ENCODE measurements around the gene NNT.
A peak's percentile ranks its signal among the peaks of the same experiment; 100 is the strongest.
"Not testable (repeated sequence)": the region's sequence is repeated elsewhere in the genome, so short reads cannot be mapped to it uniquely, and the experiment has no call there.

Gene NNT

GRCh38 chr5:43711496-43711895 is 108.5 kb downstream of the NNT start:
- no peak overlapping the region for H3K4me3 ChIP-seq (ENCODE audit: low read depth, low read length)
- DNase-seq (ENCODE audit: low read depth), result no peak
- TF ChIP-seq CTCF (IDR thresholded peaks at IDR 0.05; ENCODE audit: low read depth, low read length) (no peak), POLR2A (IDR thresholded peaks at IDR 0.05; ENCODE audit: extremely low read depth, insufficient read length) (no peak), MYC (IDR thresholded peaks at IDR 0.05; ENCODE audit: low read depth, low read length) (no peak), MAX (IDR thresholded peaks at IDR 0.05; ENCODE audit: low read depth, low read length) (no peak)

- DNase-seq (ENCODE audit: low read depth), result no peak
- no peak for TF ChIP-seq MYC (IDR thresholded peaks at IDR 0.05; ENCODE audit: low read depth, low read length)
- TF ChIP-seq POLR2A (IDR thresholded peaks at IDR 0.05; ENCODE audit: extremely low read depth, insufficient read length), result no peak
- no peak for TF ChIP-seq CTCF (IDR thresholded peaks at IDR 0.05; ENCODE audit: low read depth, low read length)
- TF ChIP-seq MAX (IDR thresholded peaks at IDR 0.05; ENCODE audit: low read depth, low read length), result no peak
- no peak overlapping the region for H3K4me3 ChIP-seq (ENCODE audit: low read depth, low read length)
Observed at GRCh38 chr5:43712081-43712480, 109.1 kb downstream of the NNT start.

- not testable (repeated sequence) for H3K4me3 ChIP-seq (ENCODE audit: low read depth, low read length); DNase-seq (ENCODE audit: low read depth)
Observed at GRCh38 chr5:43719783-43720182, 116.8 kb downstream of the NNT start.

GRCh38 chr5:43728581-43728980 is 125.6 kb downstream of the NNT start:
- TF ChIP-seq POLR2A (IDR thresholded peaks at IDR 0.05; ENCODE audit: extremely low read depth, insufficient read length) (no peak), CTCF (IDR thresholded peaks at IDR 0.05; ENCODE audit: low read depth, low read length) (no peak), MYC (IDR thresholded peaks at IDR 0.05; ENCODE audit: low read depth, low read length) (no peak), MAX (IDR thresholded peaks at IDR 0.05; ENCODE audit: low read depth, low read length) (no peak)
- DNase-seq (ENCODE audit: low read depth), result no peak
- no peak overlapping the region for H3K4me3 ChIP-seq (ENCODE audit: low read depth, low read length)

GRCh38 chr5:43729846-43730478 is 127.0 kb downstream of the NNT start:
- DNase-seq (ENCODE audit: low read depth), result peak; percentile 48
- TF ChIP-seq MYC (IDR thresholded peaks at IDR 0.05; ENCODE audit: low read depth, low read length) (no peak), POLR2A (IDR thresholded peaks at IDR 0.05; ENCODE audit: extremely low read depth, insufficient read length) (no peak), CTCF (IDR thresholded peaks at IDR 0.05; ENCODE audit: low read depth, low read length) (no peak), MAX (IDR thresholded peaks at IDR 0.05; ENCODE audit: low read depth, low read length) (no peak)
- no peak overlapping the region for H3K4me3 ChIP-seq (ENCODE audit: low read depth, low read length)

- TF ChIP-seq MYC (IDR thresholded peaks at IDR 0.05; ENCODE audit: low read depth, low read length), result no peak
- no peak overlapping the region for H3K4me3 ChIP-seq (ENCODE audit: low read depth, low read length)
- no peak for DNase-seq (ENCODE audit: low read depth)
Observed at GRCh38 chr5:43730832-43731342, 127.9 kb downstream of the NNT start.

- H3K4me3 ChIP-seq (ENCODE audit: low read depth, low read length), result no peak overlapping the region
- TF ChIP-seq CTCF (IDR thresholded peaks at IDR 0.05; ENCODE audit: low read depth, low read length), result no peak
- TF ChIP-seq MYC (IDR thresholded peaks at IDR 0.05; ENCODE audit: low read depth, low read length), result no peak
- TF ChIP-seq MAX (IDR thresholded peaks at IDR 0.05; ENCODE audit: low read depth, low read length), result no peak
- TF ChIP-seq POLR2A (IDR thresholded peaks at IDR 0.05; ENCODE audit: extremely low read depth, insufficient read length), result no peak
- no peak for DNase-seq (ENCODE audit: low read depth)
Observed at GRCh38 chr5:43731573-43731972, 128.6 kb downstream of the NNT start.

GRCh38 chr5:43745923-43746548 is 143.1 kb downstream of the NNT start:
- H3K4me3 ChIP-seq (ENCODE audit: low read depth, low read length); DNase-seq (ENCODE audit: low read depth): not testable (repeated sequence)

Data from NB4 (cell line).